Measurements from ENCODE around the gene DDX6.

DNA sequence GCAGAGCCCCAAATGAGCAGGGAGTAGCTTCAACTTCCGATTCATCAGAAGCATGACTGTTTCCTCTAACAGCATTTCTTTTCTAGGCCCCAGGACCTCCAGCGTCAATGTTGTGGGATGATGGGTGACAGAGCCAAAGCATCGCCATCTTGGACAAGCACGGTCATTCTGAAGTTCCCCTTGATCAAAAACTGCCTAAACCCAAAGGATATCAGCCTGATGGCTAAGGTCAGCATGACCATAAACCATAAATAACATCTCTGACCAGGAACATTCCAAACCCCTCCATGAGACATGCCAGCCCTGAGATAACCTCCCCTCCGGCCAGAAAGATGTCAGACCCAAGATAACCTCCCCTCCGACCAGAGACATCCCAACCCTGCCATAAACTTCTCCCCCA, 82.7 kb downstream of the DDX6 start:
- TF ChIP-seq, protein P1, sequence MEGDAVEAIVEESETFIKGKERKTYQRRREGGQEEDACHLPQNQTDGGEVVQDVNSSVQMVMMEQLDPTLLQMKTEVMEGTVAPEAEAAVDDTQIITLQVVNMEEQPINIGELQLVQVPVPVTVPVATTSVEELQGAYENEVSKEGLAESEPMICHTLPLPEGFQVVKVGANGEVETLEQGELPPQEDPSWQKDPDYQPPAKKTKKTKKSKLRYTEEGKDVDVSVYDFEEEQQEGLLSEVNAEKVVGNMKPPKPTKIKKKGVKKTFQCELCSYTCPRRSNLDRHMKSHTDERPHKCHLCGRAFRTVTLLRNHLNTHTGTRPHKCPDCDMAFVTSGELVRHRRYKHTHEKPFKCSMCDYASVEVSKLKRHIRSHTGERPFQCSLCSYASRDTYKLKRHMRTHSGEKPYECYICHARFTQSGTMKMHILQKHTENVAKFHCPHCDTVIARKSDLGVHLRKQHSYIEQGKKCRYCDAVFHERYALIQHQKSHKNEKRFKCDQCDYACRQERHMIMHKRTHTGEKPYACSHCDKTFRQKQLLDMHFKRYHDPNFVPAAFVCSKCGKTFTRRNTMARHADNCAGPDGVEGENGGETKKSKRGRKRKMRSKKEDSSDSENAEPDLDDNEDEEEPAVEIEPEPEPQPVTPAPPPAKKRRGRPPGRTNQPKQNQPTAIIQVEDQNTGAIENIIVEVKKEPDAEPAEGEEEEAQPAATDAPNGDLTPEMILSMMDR (IDR thresholded peaks at IDR 0.05; ENCODE audit: insufficient read depth, low read length, poor library complexity, severe bottlenecking) = no peak
- TF ChIP-seq EZH2phosphoT487 (conservative IDR thresholded peaks at IDR 0.05; ENCODE audit: low read length) = no peak
